HL-60 (cell line): ENCODE measurements around the gene STKLD1.

Experiments used
- DNase-seq, 2 experiments: peaks; one replicate each; pipeline ENCODE4 v3.0.0-alpha.2; 2010 to 2020; ENCODE audit warnings: low read depth in 1 of 2, low spot score in 1 of 2
- H3K27ac ChIP-seq: fragments of 250-450 bp; sonication (Bioruptor Pico); replicated peaks from 2 replicates; pipeline ENCODE4 v1.5.1; 2020; ENCODE audit warnings: mild to moderate bottlenecking, moderate library complexity
- H3K27me3 ChIP-seq: fragments of 250-450 bp; sonication (Bioruptor Pico); 2 replicates; pipeline ENCODE4 v1.5.1; 2021; ENCODE audit warnings: mild to moderate bottlenecking, moderate library complexity; ENCODE audit not compliant: insufficient read depth, poor library complexity, severe bottlenecking
- H3K4me3 ChIP-seq: replicated peaks from 2 replicates; pipeline ENCODE4 v1.5.1; 2011; ENCODE audit warnings: mild to moderate bottlenecking, control low read depth, low read length; ENCODE audit not compliant: insufficient read depth
- GABPA ChIP-seq: IDR thresholded peaks from 2 replicates; pipeline ENCODE4 v1.6.1; 2012; ENCODE audit warnings: low read depth
- POLR2AphosphoS5 ChIP-seq: IDR thresholded peaks from 2 replicates; pipeline ENCODE4 v1.6.1; 2012; ENCODE audit warnings: low read depth
- SPI1 ChIP-seq: IDR thresholded peaks from 2 replicates; pipeline ENCODE4 v1.6.1; 2012; ENCODE audit warnings: low read depth, mild to moderate bottlenecking, borderline replicate concordance
- TF ChIP-seq, protein P1 (sequence below): IDR thresholded peaks from 2 replicates; pipeline ENCODE4 v1.6.1; 2012; ENCODE audit warnings: low read depth; ENCODE audit not compliant: insufficient replicate concordance
- TF ChIP-seq, protein P2 (sequence below): IDR thresholded peaks from one replicate; pipeline ENCODE4 v1.5.1; 2011; ENCODE audit warnings: low read length, control low read depth, inconsistent platforms; ENCODE audit not compliant: insufficient read depth

STKLD1 gene

DNA sequence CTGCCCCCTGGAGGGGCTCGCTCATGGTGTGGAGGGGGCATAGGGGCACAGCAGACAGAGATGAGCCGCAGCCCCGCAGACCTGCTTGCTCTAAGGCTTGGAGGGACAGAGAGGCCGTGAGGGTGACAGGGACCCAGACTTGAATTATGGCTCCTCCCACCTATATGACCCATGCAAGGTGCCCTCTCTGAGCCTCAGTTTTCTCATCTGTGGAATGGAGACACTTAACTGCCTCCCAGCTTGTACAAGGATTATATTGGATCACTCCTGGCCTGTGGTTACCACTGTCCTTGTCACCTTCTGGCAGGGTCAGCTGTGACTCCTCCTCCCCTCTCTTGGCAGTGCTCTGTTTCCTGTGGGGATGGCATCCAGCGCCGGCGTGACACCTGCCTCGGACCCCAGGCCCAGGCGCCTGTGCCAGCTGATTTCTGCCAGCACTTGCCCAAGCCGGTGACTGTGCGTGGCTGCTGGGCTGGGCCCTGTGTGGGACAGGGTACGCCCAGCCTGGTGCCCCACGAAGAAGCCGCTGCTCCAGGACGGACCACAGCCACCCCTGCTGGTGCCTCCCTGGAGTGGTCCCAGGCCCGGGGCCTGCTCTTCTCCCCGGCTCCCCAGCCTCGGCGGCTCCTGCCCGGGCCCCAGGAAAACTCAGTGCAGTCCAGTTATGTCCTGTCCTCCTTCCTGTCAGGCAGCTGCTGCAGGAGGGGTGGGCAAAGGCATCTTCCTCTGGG, 78.9 kb downstream of the STKLD1 start:
- no peak for DNase-seq
- no peak overlapping the region for H3K4me3 ChIP-seq
- TF ChIP-seq, protein P1, sequence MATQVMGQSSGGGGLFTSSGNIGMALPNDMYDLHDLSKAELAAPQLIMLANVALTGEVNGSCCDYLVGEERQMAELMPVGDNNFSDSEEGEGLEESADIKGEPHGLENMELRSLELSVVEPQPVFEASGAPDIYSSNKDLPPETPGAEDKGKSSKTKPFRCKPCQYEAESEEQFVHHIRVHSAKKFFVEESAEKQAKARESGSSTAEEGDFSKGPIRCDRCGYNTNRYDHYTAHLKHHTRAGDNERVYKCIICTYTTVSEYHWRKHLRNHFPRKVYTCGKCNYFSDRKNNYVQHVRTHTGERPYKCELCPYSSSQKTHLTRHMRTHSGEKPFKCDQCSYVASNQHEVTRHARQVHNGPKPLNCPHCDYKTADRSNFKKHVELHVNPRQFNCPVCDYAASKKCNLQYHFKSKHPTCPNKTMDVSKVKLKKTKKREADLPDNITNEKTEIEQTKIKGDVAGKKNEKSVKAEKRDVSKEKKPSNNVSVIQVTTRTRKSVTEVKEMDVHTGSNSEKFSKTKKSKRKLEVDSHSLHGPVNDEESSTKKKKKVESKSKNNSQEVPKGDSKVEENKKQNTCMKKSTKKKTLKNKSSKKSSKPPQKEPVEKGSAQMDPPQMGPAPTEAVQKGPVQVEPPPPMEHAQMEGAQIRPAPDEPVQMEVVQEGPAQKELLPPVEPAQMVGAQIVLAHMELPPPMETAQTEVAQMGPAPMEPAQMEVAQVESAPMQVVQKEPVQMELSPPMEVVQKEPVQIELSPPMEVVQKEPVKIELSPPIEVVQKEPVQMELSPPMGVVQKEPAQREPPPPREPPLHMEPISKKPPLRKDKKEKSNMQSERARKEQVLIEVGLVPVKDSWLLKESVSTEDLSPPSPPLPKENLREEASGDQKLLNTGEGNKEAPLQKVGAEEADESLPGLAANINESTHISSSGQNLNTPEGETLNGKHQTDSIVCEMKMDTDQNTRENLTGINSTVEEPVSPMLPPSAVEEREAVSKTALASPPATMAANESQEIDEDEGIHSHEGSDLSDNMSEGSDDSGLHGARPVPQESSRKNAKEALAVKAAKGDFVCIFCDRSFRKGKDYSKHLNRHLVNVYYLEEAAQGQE: no peak
- no peak for TF ChIP-seq POLR2AphosphoS5
- TF ChIP-seq SPI1: no peak
- TF ChIP-seq, protein P2, sequence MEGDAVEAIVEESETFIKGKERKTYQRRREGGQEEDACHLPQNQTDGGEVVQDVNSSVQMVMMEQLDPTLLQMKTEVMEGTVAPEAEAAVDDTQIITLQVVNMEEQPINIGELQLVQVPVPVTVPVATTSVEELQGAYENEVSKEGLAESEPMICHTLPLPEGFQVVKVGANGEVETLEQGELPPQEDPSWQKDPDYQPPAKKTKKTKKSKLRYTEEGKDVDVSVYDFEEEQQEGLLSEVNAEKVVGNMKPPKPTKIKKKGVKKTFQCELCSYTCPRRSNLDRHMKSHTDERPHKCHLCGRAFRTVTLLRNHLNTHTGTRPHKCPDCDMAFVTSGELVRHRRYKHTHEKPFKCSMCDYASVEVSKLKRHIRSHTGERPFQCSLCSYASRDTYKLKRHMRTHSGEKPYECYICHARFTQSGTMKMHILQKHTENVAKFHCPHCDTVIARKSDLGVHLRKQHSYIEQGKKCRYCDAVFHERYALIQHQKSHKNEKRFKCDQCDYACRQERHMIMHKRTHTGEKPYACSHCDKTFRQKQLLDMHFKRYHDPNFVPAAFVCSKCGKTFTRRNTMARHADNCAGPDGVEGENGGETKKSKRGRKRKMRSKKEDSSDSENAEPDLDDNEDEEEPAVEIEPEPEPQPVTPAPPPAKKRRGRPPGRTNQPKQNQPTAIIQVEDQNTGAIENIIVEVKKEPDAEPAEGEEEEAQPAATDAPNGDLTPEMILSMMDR: no peak
- TF ChIP-seq GABPA: no peak
- peaks cover 5% of the 10 kb centered on the region for H3K27me3 ChIP-seq
- H3K27ac ChIP-seq: no peak overlapping the region
